HepG2 (cell line): ENCODE measurements around the gene FMN2. TPM values are rescaled to one million over a fixed set of nuclear protein-coding genes. Genes with fewer than 3 reads are reported as not detected.

ENCODE experiments used
- ATAC-seq: fragments of 200-7000 bp; cut with Tn5 transposase; 3 replicates; pipeline ENCODE4 v1.9.1; 2020; ENCODE audit warnings: mild to moderate bottlenecking, moderate library complexity
- BruUV-seq: library from RNA; stranded (reverse); fragments of 400-500 nt; replicated peaks from 2 replicates; lab custom pipeline; 2021; lab: Mats Ljungman, UMichigan
- CTCF ChIA-PET: fragments of 300-600 bp; formaldehyde crosslinking; extraction: SDS; loops from one replicate; lab custom pipeline; 2021; ENCODE audit warnings: low total read pairs, inconsistent platforms, low intra/inter-chr PET ratio; lab: Yijun Ruan, JAX
- POLR2A ChIA-PET: fragments of 350-600 bp; sonication (Branson Sonifier 250); formaldehyde crosslinking; loops from one replicate; lab custom pipeline; 2020; ENCODE audit warnings: antibody characterized with exemption, inconsistent platforms; lab: Yijun Ruan, JAX
- DNase-seq: peaks from one replicate; pipeline ENCODE4 v3.0.0-alpha.2; 2015; ENCODE audit warnings: low spot score
- FAIRE-seq: peaks from 3 replicates; lab custom pipeline; 2011; peaks lifted over from hg19 to GRCh38; lab: Jason Lieb, UNC
- H2AFZ ChIP-seq: one replicate; pipeline ENCODE4 v1.6.1; 2011; ENCODE audit warnings: low read length, inconsistent platforms
- H3K27ac ChIP-seq: fragments of 300-600 bp; 3 replicates; pipeline ENCODE4 v1.8.0; 2011; ENCODE audit warnings: mixed run types, mild to moderate bottlenecking, mixed read lengths, low read length, inconsistent platforms; ENCODE audit not compliant: insufficient read depth; ENCODE audit errors: extremely low read length
- H3K27me3 ChIP-seq, 2 experiments: fragments of 200-600 bp in 1 of 2; 2 replicates in 1 of 2; 3 replicates in 1 of 2; pipeline versions ENCODE4 v1.6.0 to v1.8.0; 2011; ENCODE audit warnings: low read length in 2 of 2, mild to moderate bottlenecking in 2 of 2, moderate library complexity in 2 of 2, inconsistent platforms in 1 of 2; ENCODE audit not compliant: insufficient read depth in 2 of 2, control insufficient read depth in 1 of 2
- H3K36me3 ChIP-seq, 2 experiments: fragments of 200-600 bp in 1 of 2; replicated peaks in 1 of 2; 2 replicates in 1 of 2; 3 replicates in 1 of 2; pipeline versions ENCODE4 v1.5.1 to v1.8.0; 2011; ENCODE audit warnings: low read length in 2 of 2, inconsistent platforms in 1 of 2; ENCODE audit not compliant: insufficient read depth in 2 of 2, control insufficient read depth in 1 of 2
- H3K4me1 ChIP-seq: 2 replicates; pipeline ENCODE4 v1.5.1; 2012; ENCODE audit warnings: low read length, inconsistent platforms; ENCODE audit not compliant: insufficient read depth
- H3K4me2 ChIP-seq: 2 replicates; pipeline ENCODE4 v1.6.0; 2011; ENCODE audit warnings: low read depth, low read length, inconsistent platforms
- H3K4me3 ChIP-seq, 3 experiments: fragments of 200-600 bp in 1 of 3; sonication (generic), shearing (Covaris generic) in 1 of 3; replicated peaks in 1 of 3; 2 replicates each; pipeline ENCODE4 v1.5.1; 2011 to 2016; ENCODE audit warnings: low read length in 3 of 3, inconsistent platforms in 2 of 3, low read depth in 2 of 3, mild to moderate bottlenecking in 2 of 3, control low read depth in 1 of 3, mixed read lengths in 1 of 3; ENCODE audit not compliant: insufficient read depth in 1 of 3
- H3K79me2 ChIP-seq: one replicate; pipeline ENCODE4 v1.6.1; 2011; ENCODE audit warnings: low read length, inconsistent platforms; ENCODE audit not compliant: insufficient read depth
- H3K9ac ChIP-seq: 2 replicates; pipeline ENCODE4 v1.6.0; 2011; ENCODE audit warnings: mild to moderate bottlenecking, low read depth, low read length, inconsistent platforms; ENCODE audit not compliant: insufficient read depth
- H3K9me3 ChIP-seq: 2 replicates; pipeline ENCODE4 v1.5.1; 2012; ENCODE audit warnings: mild to moderate bottlenecking, low read length
- H4K20me1 ChIP-seq: 2 replicates; pipeline ENCODE4 v1.6.0; 2011; ENCODE audit warnings: inconsistent platforms, mild to moderate bottlenecking, low read length, moderate library complexity; ENCODE audit not compliant: insufficient read depth
- CREB1 ChIP-seq, 2 experiments: fragments of 450-650 bp in 1 of 2; IDR thresholded peaks; 2 replicates each; pipeline ENCODE4 v1.6.1; 2016 to 2017; ENCODE audit warnings: control low read depth in 1 of 2, mild to moderate bottlenecking in 1 of 2, missing compliant biosample characterization in 1 of 2, missing genetic modification characterization in 1 of 2
- MEIS1 ChIP-seq: sonication (generic); formaldehyde crosslinking; IDR thresholded peaks from 2 replicates; pipeline ENCODE4 v1.9.0; 2021; ENCODE audit warnings: mild to moderate bottlenecking, missing genetic modification reagents, moderate library complexity, borderline replicate concordance
- RORA ChIP-seq: sonication (generic); formaldehyde crosslinking; IDR thresholded peaks from 2 replicates; pipeline ENCODE4 v1.5.0; 2020; ENCODE audit warnings: mild to moderate bottlenecking, missing genetic modification reagents, moderate library complexity
- ZNF160 ChIP-seq: sonication (generic); formaldehyde crosslinking; IDR thresholded peaks from 2 replicates; pipeline ENCODE4 v1.8.0; 2022; ENCODE audit warnings: mild to moderate bottlenecking, inconsistent platforms, missing genetic modification reagents
- ZNF33B ChIP-seq: sonication (generic); formaldehyde crosslinking; IDR thresholded peaks from 2 replicates; pipeline ENCODE4 v1.5.1; 2020; ENCODE audit warnings: mild to moderate bottlenecking, missing genetic modification reagents
- ZNF468 ChIP-seq: sonication (generic); formaldehyde crosslinking; IDR thresholded peaks from 2 replicates; pipeline ENCODE4 v1.8.0; 2022; ENCODE audit warnings: mild to moderate bottlenecking, moderate library complexity, missing genetic modification reagents
- ZNF510 ChIP-seq: sonication (generic); formaldehyde crosslinking; IDR thresholded peaks from 2 replicates; pipeline ENCODE4 v1.4.0; 2020; ENCODE audit warnings: low read depth, mild to moderate bottlenecking, missing genetic modification reagents
- ZNF530 ChIP-seq: sonication (generic); formaldehyde crosslinking; IDR thresholded peaks from 2 replicates; pipeline ENCODE4 v1.5.0; 2020; ENCODE audit warnings: low read depth, mild to moderate bottlenecking, missing genetic modification reagents
- ZNF773 ChIP-seq: sonication (generic); formaldehyde crosslinking; IDR thresholded peaks from 2 replicates; pipeline ENCODE4 v1.4.0; 2020; ENCODE audit warnings: missing genetic modification reagents, borderline replicate concordance
- WGBS: methylation state at CpG from one replicate; pipeline ENCODE4 v1.1.6; 2017; ENCODE audit warnings: low lambda C conversion rate; 5-methylcytosine and 5-hydroxymethylcytosine counted together
- in situ Hi-C: cut with HindIII; loops from 2 replicates; pipeline ENCODE4 v1.10.0; 2017; ENCODE audit warnings: low pct_unique_long_range_greater_than_20kb; ENCODE audit not compliant: extremely low pct_ligation_motif_present
- intact Hi-C: fragments of 100-400 bp; cut with micrococcal nuclease; formaldehyde crosslinking; loops from one replicate; pipeline ENCODE4 v1.10.0; 2022; ENCODE audit not compliant: unreplicated experiment
- polyA plus RNA-seq, 8 experiments: library from polyadenylated mRNA; depleted of rRNA in 3 of 8; stranded (reverse) in 7 of 8; unstranded in 1 of 8; fragments of >200 nt; fragmentation: Illumina TruSeq in 4 of 8; extraction: Trizol in 4 of 8; gene quantifications; 2 replicates each; pipeline versions ENCODE4 v1.2.1 to v1.2.3, GENCODE V29; 2011 to 2016; ENCODE audit warnings: low read depth in 4 of 8, missing spikeins in 1 of 8, mixed read lengths in 1 of 8; ENCODE audit not compliant: insufficient read depth in 1 of 8
- total RNA-seq, 5 experiments: library from RNA; depleted of rRNA; stranded (reverse); fragments of >200 nt; fragmentation: Illumina TruSeq; extraction: Trizol; gene quantifications; 2 replicates each; pipeline ENCODE4 v1.2.3, GENCODE V29; 2016; ENCODE audit warnings: low read depth in 1 of 5
- TF ChIP-seq, protein P1 (sequence below): sonication (generic); formaldehyde crosslinking; IDR thresholded peaks from 2 replicates; pipeline ENCODE4 v1.4.0; 2020; ENCODE audit warnings: mild to moderate bottlenecking, missing genetic modification reagents
- TF ChIP-seq, protein P2 (sequence below): sonication (generic); formaldehyde crosslinking; IDR thresholded peaks from 2 replicates; pipeline ENCODE4 v1.5.0; 2020; ENCODE audit warnings: missing genetic modification reagents, mild to moderate bottlenecking, borderline replicate concordance

The FMN2 gene
- total and polyA plus RNA-seq, 2 of the 13 experiments (the other 11 are each of a cell fraction or from before 2014, with no cell fraction given): not detected

DNA sequence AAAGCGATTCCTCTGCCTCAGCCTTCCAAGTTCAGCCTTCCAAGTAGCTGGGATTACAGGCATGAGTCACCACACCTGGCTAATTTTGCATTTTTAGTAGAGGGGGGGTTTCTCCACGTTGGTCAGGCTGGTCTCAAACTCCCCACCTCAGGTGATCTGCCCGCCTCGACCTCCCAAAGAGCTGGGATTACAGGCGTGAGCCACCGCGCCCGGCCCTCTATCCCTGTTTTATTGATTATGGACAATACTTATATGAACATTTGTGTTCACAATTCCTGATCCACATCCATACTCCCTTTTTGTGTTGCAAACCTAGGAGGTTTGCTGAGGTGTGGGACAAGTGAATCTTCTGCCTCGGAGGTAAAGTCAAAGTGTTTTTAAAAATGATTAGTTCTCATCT, 275.0 kb downstream of the FMN2 start (continued):
- TF ChIP-seq CREB1 (IDR thresholded peaks at IDR 0.05) (no peak), CREB1 (CRISPR knock-in tag; IDR thresholded peaks at IDR 0.05) (no peak), ZNF33B (no peak), ZNF530 (CRISPR knock-in tag) (no peak), ZNF468 (no peak)

DNA sequence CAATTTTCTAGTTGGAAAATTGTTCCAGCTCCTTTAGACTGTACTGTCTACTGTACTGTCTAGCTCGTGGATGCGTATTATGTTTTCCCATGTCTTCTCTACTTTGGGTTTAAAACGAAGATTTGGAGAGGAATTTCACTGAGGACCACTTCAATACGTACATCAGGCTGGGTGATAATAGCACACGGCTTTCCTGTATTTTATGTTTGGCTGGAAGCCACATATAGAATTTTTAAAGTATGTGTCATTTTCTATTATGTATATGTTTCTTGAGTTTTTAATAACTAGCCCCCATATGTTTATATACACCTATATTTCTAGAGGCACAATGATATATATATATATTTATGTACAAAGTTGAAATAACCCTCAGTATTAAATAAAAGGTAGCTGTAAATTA, 293.9 kb downstream of the FMN2 start:
- Histone ChIP-seq H3K27me3 (no peaks in the 10 kb centered on the region; a peak in 2 of 5 replicates), H3K4me2 (no peak overlapping the region), H3K79me2 (no peaks in the 10 kb centered on the region), H3K27ac (no peak overlapping the region), H3K9ac (no peak overlapping the region), H4K20me1 (no peaks in the 10 kb centered on the region), H2AFZ (no peak overlapping the region), H3K9me3 (peaks cover 25% of the 10 kb centered on the region), H3K4me3 (no peak overlapping the region), H3K4me1 (no peaks in the 10 kb centered on the region), H3K36me3 (no peaks in the 10 kb centered on the region)
- ChIA-PET POLR2A (no interaction called here), CTCF (no interaction called here)
- intact Hi-C loops: no loop called here
- WGBS: 15% methylated on average over 5 of the region's 5 CpGs
- no TSS peak for BruUV-seq
- FAIRE-seq: no peak
- TF ChIP-seq, protein P1, sequence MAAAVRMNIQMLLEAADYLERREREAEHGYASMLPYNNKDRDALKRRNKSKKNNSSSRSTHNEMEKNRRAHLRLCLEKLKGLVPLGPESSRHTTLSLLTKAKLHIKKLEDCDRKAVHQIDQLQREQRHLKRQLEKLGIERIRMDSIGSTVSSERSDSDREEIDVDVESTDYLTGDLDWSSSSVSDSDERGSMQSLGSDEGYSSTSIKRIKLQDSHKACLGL (CRISPR knock-in tag): no peak
- TF ChIP-seq, protein P2, sequence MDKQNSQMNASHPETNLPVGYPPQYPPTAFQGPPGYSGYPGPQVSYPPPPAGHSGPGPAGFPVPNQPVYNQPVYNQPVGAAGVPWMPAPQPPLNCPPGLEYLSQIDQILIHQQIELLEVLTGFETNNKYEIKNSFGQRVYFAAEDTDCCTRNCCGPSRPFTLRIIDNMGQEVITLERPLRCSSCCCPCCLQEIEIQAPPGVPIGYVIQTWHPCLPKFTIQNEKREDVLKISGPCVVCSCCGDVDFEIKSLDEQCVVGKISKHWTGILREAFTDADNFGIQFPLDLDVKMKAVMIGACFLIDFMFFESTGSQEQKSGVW (CRISPR knock-in tag): no peak
- no peak for TF ChIP-seq ZNF160 (CRISPR knock-in tag)
- TF ChIP-seq RORA (CRISPR knock-in tag): no peak
- TF ChIP-seq MEIS1 (CRISPR knock-in tag): no peak
- TF ChIP-seq ZNF510 (CRISPR knock-in tag): no peak
- no peak for TF ChIP-seq ZNF773 (CRISPR knock-in tag)
- no peak for ATAC-seq
- DNase-seq: no peak
- in situ Hi-C loops: no loop called here
